Measurements from ENCODE around the gene CRYGD.
"Not testable (repeated sequence)": the region's sequence is repeated elsewhere in the genome, so short reads cannot be mapped to it uniquely, and the experiment has no call there.

The CRYGD gene

DNA sequence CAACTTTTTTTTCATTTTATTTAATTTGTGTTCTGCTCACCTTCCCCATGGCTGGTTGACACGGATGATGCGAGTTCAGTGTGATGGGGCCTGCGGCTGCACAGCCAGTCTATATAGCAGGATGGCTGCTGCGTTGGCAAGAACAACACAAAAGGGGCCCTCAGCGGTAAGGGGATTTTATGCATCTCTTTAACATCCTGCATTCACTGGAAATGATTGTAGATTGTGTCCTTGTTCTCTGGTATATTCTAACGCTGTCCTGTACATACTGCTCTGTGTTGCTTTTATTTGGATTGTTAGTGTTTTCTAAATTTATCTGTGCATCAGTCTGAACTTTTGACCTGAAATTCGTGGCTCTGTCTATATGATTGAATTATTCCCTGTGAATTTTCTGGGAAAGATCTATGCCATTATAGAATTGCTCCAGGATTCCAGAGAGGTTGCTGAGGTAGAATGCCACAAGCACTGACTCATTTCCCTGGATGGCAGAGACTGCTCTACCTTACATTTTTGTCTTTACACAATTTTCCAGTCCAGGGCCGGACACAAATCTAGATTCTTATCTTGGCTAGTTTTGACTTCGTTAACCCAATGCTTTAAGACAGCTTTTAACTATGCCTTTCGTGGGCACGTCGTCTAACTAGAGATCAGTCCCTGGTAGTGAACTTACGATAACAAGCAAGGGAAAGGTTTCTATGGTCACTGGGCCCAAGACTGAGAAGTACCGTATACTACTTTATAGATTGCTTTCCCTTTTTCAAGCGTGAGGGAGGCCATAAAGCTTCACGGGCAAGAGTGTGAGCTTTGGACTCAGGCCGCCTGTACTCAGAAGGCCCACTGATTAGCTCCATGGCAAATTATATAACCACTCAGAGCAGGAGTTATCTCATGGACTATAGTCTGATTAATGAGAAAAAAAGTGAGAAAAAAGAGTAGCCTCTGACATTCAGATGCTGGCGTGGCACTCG, 5.7 kb upstream of the CRYGD start, which contains the start of gene CRYGC:
Gene CRYGC (minus strand): TSS at position 85 of the 968 bp plus-strand sequence. CDS start 36 bp downstream, at position 49.
- no peak for DNase-seq

DNA sequence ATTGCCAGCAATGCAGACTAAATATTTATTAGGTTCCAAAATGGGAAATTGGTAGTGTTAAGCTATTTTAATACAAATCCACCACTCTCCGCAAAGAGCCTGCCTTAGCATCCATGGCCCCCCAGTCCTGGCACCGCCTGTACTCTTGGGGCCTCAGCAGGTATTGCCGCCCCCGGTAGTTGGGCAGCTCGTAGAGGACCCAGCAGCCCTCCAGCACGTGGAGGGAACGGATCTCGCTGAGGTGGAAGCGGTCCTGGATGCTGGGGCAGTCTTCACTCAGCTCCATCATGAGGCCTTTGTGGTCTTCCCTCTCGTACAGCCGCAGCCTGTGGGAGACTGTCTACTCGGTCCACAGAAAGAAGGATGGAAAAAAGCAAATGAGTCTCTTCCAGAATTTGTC, 3.8 kb upstream of the CRYGD start:
- DNase-seq: no peak

- DNase-seq: no peak
These were observed 2.8 kb upstream of the CRYGD start for GRCh38 chr2:208127090-208127489.

- DNase-seq: no peak
These were observed 927 bp upstream of the CRYGD start for GRCh38 chr2:208125251-208125650.

DNA sequence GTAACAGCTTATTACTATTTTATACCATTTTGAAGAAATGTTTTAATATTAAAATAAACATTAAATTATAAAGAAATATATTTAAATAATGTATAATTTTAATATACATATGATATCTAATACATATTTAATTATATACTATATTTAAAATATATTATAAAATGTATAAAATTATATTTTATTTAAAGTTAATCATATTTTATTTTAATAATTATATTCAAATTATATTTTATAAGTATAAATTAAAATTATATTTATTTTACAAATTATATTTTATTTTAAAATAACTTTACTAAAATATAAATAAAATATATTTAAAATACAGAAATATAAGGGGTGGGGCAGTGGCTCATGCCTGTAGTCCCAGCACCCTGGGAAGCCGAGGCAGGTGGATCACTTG, 2.1 kb downstream of the CRYGD start:
- no peak for DNase-seq

GRCh38 chr2:208118918-208119317, 5.4 kb downstream of the CRYGD start:
- no peak for DNase-seq

DNA sequence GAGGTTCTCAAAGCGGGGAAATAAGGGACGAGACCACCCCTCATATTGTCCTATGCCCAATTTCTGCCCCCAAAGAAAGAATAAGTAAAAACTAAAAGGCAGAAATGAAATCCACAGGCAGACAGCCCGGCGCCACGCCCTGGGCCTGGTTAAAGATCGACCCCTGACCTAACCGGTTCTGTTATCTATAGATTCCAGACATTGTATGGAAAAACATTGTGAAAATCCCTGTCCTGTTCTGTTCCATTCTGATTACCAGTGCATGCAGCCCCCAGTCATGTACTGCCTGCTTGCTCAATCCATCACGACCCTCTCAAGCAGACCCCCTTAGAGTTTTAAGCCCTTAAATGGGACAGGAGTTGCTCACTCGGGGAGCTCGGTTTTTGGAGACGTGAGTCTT, 6.9 kb downstream of the CRYGD start:
- not testable (repeated sequence) for DNase-seq

DNA sequence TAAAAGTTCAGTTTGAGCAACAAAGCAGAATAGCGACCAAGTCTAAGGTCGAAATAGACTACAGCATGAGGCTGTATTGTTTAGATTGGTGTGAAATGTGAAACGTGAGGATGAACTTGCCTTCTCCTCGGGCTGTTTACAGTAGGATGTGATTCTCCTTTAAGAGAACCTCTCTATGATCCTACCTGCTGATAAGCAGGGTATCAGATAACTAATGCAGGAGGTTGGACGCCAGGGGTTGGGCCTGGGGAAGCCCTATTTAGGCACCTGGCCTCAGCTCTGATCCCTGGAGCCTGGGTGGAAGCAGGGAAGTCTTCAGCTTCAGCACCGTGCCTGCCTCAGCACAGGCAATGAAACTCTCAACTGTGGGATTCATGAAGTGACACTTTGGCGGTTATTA, 11.4 kb downstream of the CRYGD start:
- no peak for DNase-seq

DNA sequence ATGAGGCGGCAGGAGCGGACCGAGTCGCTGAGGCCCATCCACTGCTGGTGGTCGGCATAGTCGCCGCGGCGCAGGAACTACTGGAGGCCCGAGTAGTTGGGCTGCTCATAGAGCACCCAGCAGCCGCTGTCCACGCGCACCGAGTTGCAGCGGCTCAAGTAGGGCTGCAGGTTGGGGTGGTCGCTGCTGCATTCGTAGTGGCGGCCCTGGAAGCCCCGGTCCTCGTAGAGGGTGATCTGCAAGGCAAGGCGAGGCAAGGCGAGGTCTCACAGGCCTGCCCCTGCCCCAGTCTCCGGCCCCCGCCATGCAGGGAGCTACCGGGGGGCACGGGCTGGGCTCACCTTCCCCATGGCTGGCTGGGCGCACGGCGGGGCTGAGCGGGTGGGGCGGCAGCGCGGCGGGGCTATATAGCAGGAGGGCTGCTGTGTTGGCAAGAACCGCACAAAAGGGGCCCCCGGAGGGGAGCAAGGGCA, 12.0 kb downstream of the CRYGD start:
- DNase-seq: not testable (repeated sequence)

DNA sequence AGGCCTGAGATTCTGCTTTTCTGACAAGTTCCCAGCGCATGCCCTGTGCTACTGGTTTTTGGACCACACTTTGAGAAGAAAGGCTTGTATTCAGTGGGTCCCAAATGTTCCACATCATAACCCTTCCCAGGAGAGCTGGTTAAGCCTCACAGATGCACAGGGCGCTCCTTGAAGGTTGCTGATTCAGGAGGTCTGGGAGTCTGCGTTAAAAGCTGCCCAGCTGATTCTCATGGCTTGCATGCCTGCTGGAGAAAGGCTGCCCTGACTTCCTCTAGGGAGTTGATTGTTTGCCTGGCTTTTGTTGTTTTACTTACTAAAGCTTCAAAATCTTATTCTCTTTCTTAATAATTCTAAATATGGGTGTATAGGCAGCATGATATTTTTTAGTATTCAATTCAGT, 20.7 kb downstream of the CRYGD start:
- DNase-seq: no peak

GRCh38 chr2:208101716-208102631, 22.4 kb downstream of the CRYGD start:
- DNase-seq: no peak

DNA sequence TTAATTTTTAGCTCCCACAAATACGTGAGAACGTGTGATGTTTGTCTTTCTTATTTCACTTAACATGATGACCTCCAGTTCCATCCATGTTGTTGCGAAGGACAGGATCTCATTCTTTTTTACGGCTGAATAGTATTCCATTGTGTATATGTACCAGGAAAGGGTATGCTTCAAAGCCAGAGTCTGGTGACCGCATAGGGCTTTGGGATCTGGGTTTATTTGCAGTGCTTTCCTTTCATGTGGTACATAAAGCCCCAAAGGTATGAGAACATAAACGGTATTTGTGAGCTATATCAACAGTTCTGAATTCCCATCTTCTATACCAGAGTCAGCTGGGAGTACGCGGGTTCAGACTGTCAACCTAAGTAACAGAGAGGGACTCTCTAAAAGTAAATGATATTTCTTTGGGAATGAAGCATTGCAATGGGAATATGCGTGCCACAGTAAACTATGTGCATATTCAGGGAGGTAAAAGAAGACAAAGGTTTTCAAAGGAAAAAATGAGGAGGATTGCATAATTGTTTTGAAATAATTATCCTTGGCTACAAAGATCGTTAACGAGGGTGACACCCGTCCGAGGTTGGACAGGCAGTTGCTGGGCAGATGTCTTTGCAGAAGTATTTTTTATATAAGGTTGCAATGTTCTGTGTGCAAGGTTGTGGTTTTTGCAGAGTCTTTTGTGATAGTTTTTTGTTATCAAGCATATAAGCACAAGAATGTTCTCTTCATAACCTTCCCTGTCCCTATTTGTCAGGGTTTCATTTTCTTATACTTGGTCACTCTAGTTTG, 24.4 kb downstream of the CRYGD start:
- no peak for DNase-seq

GRCh38 chr2:208098701-208099100, 25.6 kb downstream of the CRYGD start:
- not testable (repeated sequence) for DNase-seq

- no peak for DNase-seq
These were observed 26.1 kb downstream of the CRYGD start for GRCh38 chr2:208098267-208098666.

GRCh38 chr2:208097801-208098200, 26.5 kb downstream of the CRYGD start:
- DNase-seq: no peak

DNA sequence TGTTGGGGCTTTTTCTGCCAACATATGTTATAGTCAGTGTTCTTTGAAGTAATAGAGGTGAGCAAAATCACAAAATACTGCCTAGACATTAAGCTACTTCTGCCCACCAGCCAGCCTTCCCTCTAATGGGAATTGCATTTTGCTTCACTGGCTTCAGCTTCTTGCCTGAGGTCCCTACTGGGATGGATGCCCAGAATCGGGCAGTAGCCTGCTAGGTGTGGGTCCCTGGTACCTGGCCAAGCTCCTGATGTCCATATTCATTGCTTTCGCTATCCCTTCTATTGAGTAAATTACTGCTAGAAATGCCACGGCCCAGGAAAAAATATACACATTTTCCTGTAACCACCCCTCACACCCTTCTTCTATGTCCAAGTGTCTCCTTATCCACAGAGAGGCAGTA, 27.0 kb downstream of the CRYGD start:
- DNase-seq: no peak

GRCh38 chr2:208096080-208096479, 28.2 kb downstream of the CRYGD start:
- no peak for DNase-seq

DNA sequence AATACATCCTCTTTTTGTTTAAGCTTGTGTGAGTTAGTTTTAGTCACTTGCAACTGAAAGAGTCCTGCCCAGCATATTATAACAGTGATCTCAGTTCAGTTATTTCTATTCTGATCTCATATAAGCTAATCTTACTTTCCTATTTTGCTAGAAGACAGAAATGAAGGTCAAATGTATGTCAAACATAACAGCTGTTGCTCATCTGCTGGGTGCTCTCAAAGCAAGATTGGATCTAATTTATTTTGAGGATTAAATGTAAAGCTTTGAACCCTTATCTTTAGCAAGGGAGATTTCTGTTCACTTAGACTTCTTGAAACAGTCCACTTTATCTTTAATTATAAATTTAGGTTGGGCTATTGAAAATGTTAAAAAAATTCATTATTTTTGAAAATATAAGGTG, 31.2 kb downstream of the CRYGD start:
- DNase-seq: no peak

DNA sequence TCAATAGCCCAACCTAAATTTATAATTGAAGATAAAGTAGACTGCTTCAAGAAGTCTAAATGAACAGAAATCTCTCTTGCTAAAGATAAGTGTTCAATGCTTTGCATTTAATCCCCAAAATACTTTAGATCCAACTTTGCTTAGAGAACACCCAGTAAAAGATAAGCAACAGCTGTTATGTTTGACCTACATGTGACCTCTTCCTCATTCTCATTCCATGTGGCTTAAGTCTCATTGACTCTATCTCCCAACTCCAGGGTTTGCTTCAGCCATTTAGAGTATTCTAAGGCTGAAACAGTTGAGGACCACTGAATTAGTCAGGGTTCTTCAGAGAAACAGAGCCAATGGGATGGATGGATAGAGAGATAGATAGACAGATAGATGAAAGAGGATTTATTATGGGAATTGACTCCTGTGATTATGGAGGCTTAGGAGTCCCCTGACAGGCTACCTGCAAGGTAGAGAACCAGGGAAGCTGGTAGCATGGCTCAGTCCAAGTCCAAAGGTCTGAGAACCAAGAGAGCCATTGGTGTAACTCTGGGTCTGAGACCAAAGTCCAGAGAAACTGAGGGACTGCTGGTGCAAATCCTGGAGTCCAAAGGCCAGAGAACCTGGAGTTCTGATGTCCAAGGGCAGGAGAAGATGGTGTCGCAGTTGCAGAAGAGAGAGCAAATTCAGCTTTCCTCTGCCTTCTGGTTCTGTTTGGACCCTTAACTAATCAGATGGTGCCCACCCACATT, 32.1 kb downstream of the CRYGD start:
- DNase-seq: no peak

- no peak for DNase-seq
These were observed 33.9 kb downstream of the CRYGD start for GRCh38 chr2:208090420-208090819.

- no peak for DNase-seq
These were observed 38.3 kb downstream of the CRYGD start for GRCh38 chr2:208086029-208086428.

DNA sequence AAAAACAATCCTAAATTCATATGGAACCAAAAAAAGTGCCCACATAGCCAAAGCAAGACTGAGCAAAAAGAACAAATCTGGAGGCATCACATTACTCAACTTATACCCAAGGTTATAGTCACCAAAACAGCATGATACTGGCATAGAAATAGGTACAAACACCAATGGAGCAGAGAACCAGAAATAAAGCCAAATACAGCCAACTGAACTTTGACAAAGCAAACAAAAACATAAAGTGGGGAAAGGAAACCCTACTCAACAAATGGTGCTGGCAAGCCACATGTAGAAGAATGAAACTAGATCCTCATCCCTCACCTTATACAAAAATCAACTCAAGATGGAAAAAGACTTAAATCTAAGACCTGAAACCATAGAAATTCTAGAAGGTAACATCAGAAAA, 40.5 kb downstream of the CRYGD start:
- DNase-seq: no peak

All from activated CD4-positive, alpha-beta T cell treated with anti-CD3 and anti-CD28 coated beads, Interleukin-2, amount 50 U/mL, for 16 hours (primary cell).